Measurements from ENCODE around the gene FMR1.

The FMR1 gene

DNA sequence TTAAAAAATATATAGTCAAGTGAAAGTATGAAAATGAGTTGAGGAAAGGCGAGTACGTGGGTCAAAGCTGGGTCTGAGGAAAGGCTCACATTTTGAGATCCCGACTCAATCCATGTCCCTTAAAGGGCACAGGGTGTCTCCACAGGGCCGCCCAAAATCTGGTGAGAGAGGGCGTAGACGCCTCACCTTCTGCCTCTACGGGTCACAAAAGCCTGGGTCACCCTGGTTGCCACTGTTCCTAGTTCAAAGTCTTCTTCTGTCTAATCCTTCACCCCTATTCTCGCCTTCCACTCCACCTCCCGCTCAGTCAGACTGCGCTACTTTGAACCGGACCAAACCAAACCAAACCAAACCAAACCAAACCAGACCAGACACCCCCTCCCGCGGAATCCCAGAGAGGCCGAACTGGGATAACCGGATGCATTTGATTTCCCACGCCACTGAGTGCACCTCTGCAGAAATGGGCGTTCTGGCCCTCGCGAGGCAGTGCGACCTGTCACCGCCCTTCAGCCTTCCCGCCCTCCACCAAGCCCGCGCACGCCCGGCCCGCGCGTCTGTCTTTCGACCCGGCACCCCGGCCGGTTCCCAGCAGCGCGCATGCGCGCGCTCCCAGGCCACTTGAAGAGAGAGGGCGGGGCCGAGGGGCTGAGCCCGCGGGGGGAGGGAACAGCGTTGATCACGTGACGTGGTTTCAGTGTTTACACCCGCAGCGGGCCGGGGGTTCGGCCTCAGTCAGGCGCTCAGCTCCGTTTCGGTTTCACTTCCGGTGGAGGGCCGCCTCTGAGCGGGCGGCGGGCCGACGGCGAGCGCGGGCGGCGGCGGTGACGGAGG, at the start of gene FMR1:
Gene FMR1 (plus strand): TSS at position 728 of the 831 bp plus-strand sequence. CDS start 261 bp downstream, outside the sequence.
- peak within 1 kb of the TSS; percentile 91 for H3K27ac Mint-ChIP-seq
- H3K27me3 Mint-ChIP-seq, result no peaks in the 10 kb centered on the region
- H3K4me3 Mint-ChIP-seq, result peak within 1 kb of the TSS; percentile 89
- H3K9me3 Mint-ChIP-seq, result no peaks in the 10 kb centered on the region
- peak; percentile 93 for DNase-seq
- H3K4me1 Mint-ChIP-seq (ENCODE audit: low read depth), result peaks cover 31% of the 10 kb centered on the region
- peaks cover 5% of the 10 kb centered on the region for H3K36me3 Mint-ChIP-seq (ENCODE audit: low read depth)

DNA sequence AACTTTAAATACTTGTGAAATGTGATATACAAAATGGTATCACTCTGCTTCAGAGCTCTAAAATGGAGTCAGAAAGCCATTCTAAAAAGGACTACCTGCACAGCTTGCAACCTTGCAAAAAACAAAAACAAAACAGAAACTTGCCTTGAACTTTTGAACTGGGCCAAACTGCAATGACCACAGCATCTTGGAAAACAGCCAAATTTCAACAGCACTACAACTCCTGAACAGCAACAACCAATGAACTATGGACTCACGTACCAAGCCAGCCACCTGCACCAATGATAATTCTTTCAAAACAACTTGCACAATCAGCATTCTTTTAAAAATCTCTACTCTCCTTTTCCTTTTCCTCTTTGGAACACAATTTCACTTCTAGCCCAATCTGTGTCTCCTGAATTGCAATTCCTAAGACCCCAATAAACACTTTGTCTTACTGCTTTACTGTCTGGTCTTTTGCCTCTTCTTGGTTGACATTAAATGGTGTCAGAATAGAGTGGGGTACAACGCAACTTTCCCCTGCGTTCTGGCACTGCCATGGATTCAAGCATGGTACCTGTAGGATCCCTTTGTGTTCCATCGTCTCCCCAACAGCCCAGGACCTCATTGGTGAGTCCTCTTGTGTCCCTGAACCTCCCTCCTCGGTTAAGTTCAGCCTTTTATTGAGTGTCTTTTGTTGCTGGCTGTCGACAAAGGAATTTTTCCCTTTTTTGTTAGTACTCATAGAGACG, 35.7 kb upstream of the FMR1 start:
- Mint-ChIP-seq H3K4me1 (ENCODE audit: low read depth) (peaks cover 6% of the 10 kb centered on the region), H3K27me3 (peaks cover 24% of the 10 kb centered on the region), H3K4me3 (no peak overlapping the region), H3K27ac (no peak overlapping the region), H3K36me3 (ENCODE audit: low read depth) (no peaks in the 10 kb centered on the region), H3K9me3 (peaks cover 8% of the 10 kb centered on the region)
- DNase-seq, result no peak

GRCh38 chrX:147876849-147877646, 34.7 kb upstream of the FMR1 start:
- H3K9me3 Mint-ChIP-seq, result peaks cover 2% of the 10 kb centered on the region
- no peak for DNase-seq
- peaks cover 6% of the 10 kb centered on the region for H3K4me1 Mint-ChIP-seq (ENCODE audit: low read depth)
- peaks cover 22% of the 10 kb centered on the region for H3K27me3 Mint-ChIP-seq
- H3K27ac Mint-ChIP-seq, result no peak overlapping the region
- H3K36me3 Mint-ChIP-seq (ENCODE audit: low read depth), result no peaks in the 10 kb centered on the region
- no peak overlapping the region for H3K4me3 Mint-ChIP-seq

DNA sequence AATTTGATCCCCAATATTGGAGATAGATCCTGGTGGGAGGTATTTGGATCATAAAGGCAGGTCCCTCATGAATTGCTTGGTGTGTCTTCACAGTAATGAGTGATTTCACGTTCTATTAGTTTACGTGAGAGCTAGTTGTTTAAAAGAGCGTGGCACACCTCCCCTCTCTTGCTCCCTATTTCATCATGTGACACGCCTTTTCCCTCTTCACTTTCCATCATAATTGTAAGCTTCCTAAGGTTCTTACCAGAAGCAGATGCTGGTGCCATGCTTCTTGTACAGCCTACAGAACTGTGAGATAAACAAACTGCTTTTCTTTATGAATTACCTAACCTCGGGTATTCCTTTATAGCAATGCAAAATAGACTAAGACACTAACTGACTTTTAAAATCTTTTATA, 34.0 kb upstream of the FMR1 start:
- Mint-ChIP-seq H3K9me3 (peaks cover 2% of the 10 kb centered on the region), H3K27me3 (peaks cover 21% of the 10 kb centered on the region), H3K4me1 (ENCODE audit: low read depth) (peaks cover 6% of the 10 kb centered on the region), H3K36me3 (ENCODE audit: low read depth) (no peaks in the 10 kb centered on the region), H3K4me3 (no peak overlapping the region), H3K27ac (no peak overlapping the region)
- no peak for DNase-seq

GRCh38 chrX:147884958-147885357, 26.8 kb upstream of the FMR1 start:
- no peak overlapping the region for H3K4me3 Mint-ChIP-seq
- H3K9me3 Mint-ChIP-seq, result peaks cover 2% of the 10 kb centered on the region
- H3K27ac Mint-ChIP-seq, result no peak overlapping the region
- H3K27me3 Mint-ChIP-seq, result peaks cover 3% of the 10 kb centered on the region
- H3K36me3 Mint-ChIP-seq (ENCODE audit: low read depth), result no peaks in the 10 kb centered on the region
- no peaks in the 10 kb centered on the region for H3K4me1 Mint-ChIP-seq (ENCODE audit: low read depth)
- DNase-seq, result no peak

DNA sequence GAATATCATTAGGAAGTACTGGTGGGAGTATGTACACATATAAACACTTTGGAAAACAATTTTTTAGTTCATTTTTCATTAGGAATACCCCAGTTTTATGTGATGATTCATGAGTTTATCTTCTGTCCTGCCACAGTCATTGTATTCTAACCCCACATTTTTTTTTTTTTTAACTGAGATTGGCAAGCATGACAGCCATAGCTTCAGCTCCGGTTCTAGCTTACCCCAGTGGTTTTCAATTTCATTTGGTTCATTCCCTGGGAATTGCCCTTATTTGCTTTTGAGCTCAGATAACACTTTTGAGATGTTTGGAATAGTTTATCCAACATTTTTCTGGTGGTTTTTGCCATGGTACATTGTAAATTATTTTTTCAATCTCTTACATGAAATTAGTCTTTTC, 21.0 kb upstream of the FMR1 start:
- Mint-ChIP-seq H3K4me1 (ENCODE audit: low read depth) (no peaks in the 10 kb centered on the region), H3K4me3 (no peak overlapping the region), H3K36me3 (ENCODE audit: low read depth) (no peaks in the 10 kb centered on the region), H3K27me3 (peaks cover 29% of the 10 kb centered on the region), H3K9me3 (no peaks in the 10 kb centered on the region), H3K27ac (no peak overlapping the region)
- DNase-seq, result no peak

- no peak overlapping the region for H3K27ac Mint-ChIP-seq
- H3K4me1 Mint-ChIP-seq (ENCODE audit: low read depth), result peaks cover 2% of the 10 kb centered on the region
- no peaks in the 10 kb centered on the region for H3K9me3 Mint-ChIP-seq
- no peak overlapping the region for H3K4me3 Mint-ChIP-seq
- no peaks in the 10 kb centered on the region for H3K36me3 Mint-ChIP-seq (ENCODE audit: low read depth)
- no peak for DNase-seq
- H3K27me3 Mint-ChIP-seq, result peaks cover 30% of the 10 kb centered on the region
Observed at GRCh38 chrX:147891896-147892295, 19.8 kb upstream of the FMR1 start.

DNA sequence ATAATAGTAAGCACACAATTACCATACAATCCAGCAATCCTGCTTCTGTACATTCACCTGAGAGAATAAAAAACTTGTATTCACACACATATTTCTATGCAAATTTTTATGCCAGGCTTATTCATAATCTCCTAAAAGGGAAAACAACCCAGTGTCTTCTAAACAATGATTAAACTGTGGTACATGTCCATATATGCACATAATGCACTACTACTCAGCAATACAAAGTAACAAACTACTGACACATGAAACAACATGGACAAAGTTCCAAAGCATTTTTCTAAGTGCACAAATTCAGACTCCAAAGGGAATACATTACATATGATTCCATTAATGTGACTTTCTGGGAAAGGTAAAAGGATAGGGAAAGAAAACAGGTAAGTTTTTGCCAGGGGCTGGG, 18.0 kb upstream of the FMR1 start:
- Mint-ChIP-seq H3K27ac (no peak overlapping the region), H3K4me1 (ENCODE audit: low read depth) (peaks cover 2% of the 10 kb centered on the region), H3K36me3 (ENCODE audit: low read depth) (no peaks in the 10 kb centered on the region), H3K9me3 (no peaks in the 10 kb centered on the region), H3K27me3 (peaks cover 31% of the 10 kb centered on the region), H3K4me3 (no peak overlapping the region)
- DNase-seq, result no peak

- H3K27me3 Mint-ChIP-seq, result peaks cover 38% of the 10 kb centered on the region
- no peak overlapping the region for H3K4me3 Mint-ChIP-seq
- no peak for DNase-seq
- H3K27ac Mint-ChIP-seq, result no peak overlapping the region
- H3K9me3 Mint-ChIP-seq, result no peaks in the 10 kb centered on the region
- no peaks in the 10 kb centered on the region for H3K36me3 Mint-ChIP-seq (ENCODE audit: low read depth)
- peaks cover 2% of the 10 kb centered on the region for H3K4me1 Mint-ChIP-seq (ENCODE audit: low read depth)
Observed at GRCh38 chrX:147894366-147894963, 17.3 kb upstream of the FMR1 start.

- no peak for DNase-seq
- Mint-ChIP-seq H3K36me3 (ENCODE audit: low read depth) (no peaks in the 10 kb centered on the region), H3K4me3 (no peak overlapping the region), H3K27ac (no peak overlapping the region), H3K9me3 (no peaks in the 10 kb centered on the region), H3K4me1 (ENCODE audit: low read depth) (peaks cover 6% of the 10 kb centered on the region), H3K27me3 (peaks cover 47% of the 10 kb centered on the region)
Observed at GRCh38 chrX:147897117-147897516, 14.6 kb upstream of the FMR1 start.

- no peaks in the 10 kb centered on the region for H3K36me3 Mint-ChIP-seq (ENCODE audit: low read depth)
- no peak for DNase-seq
- H3K4me1 Mint-ChIP-seq (ENCODE audit: low read depth), result peaks cover 6% of the 10 kb centered on the region
- no peak overlapping the region for H3K4me3 Mint-ChIP-seq
- H3K27me3 Mint-ChIP-seq, result peaks cover 42% of the 10 kb centered on the region
- no peak overlapping the region for H3K27ac Mint-ChIP-seq
- H3K9me3 Mint-ChIP-seq, result no peaks in the 10 kb centered on the region
Observed at GRCh38 chrX:147898951-147899350, 12.8 kb upstream of the FMR1 start.

- Mint-ChIP-seq H3K9me3 (no peaks in the 10 kb centered on the region), H3K27ac (no peak overlapping the region), H3K4me3 (no peak overlapping the region), H3K27me3 (peaks cover 39% of the 10 kb centered on the region), H3K4me1 (ENCODE audit: low read depth) (peaks cover 6% of the 10 kb centered on the region), H3K36me3 (ENCODE audit: low read depth) (no peaks in the 10 kb centered on the region)
- DNase-seq, result no peak
Observed at GRCh38 chrX:147899379-147900114, 12.2 kb upstream of the FMR1 start.

- no peaks in the 10 kb centered on the region for H3K36me3 Mint-ChIP-seq (ENCODE audit: low read depth)
- peaks cover 6% of the 10 kb centered on the region for H3K4me1 Mint-ChIP-seq (ENCODE audit: low read depth)
- H3K27me3 Mint-ChIP-seq, result peaks cover 33% of the 10 kb centered on the region
- no peaks in the 10 kb centered on the region for H3K9me3 Mint-ChIP-seq
- no peak for DNase-seq
- H3K27ac Mint-ChIP-seq, result no peak overlapping the region
- no peak overlapping the region for H3K4me3 Mint-ChIP-seq
Observed at GRCh38 chrX:147900349-147900748, 11.4 kb upstream of the FMR1 start.
